Mucosa of descending colon (tissue), 3 donors: ENCODE results near the gene PARVB. TPM values are rescaled to one million over a fixed set of nuclear protein-coding genes. Genes with fewer than 3 reads are reported as not detected.
A peak's percentile ranks its signal among the peaks of the same experiment; 100 is the strongest.

Experiments used
- ATAC-seq: fragments of 200-7000 bp; cut with Tn5 transposase; one replicate; pipeline ENCODE4 v1.9.1; 2020; ENCODE audit warnings: mild to moderate bottlenecking, moderate library complexity
- DNase-seq, 3 donors: peaks; one replicate each; pipeline ENCODE4 v3.0.0-alpha.2; 2020
- H3K36me3 ChIP-seq: fragments of 200-600 bp; one replicate; pipeline ENCODE4 v1.8.0; 2021; ENCODE audit warnings: low read depth, mild to moderate bottlenecking
- H3K4me1 ChIP-seq: fragments of 200-600 bp; one replicate; pipeline ENCODE4 v1.8.0; 2021; ENCODE audit warnings: low read depth, mild to moderate bottlenecking
- H3K4me3 ChIP-seq: fragments of 200-600 bp; one replicate; pipeline ENCODE4 v1.8.0; 2021; ENCODE audit warnings: mild to moderate bottlenecking
- H3K9me3 ChIP-seq: fragments of 200-600 bp; one replicate; pipeline ENCODE4 v1.8.0; 2021; ENCODE audit warnings: mild to moderate bottlenecking
- CTCF ChIP-seq: fragments of 200-600 bp; IDR thresholded peaks from one replicate; pipeline ENCODE4 v1.8.0; 2022; ENCODE audit warnings: antibody characterized with exemption, mild to moderate bottlenecking
- intact Hi-C, 2 donors: fragments of 100-400 bp; cut with DNase I in 1 of 2; cut with micrococcal nuclease in 1 of 2; formaldehyde crosslinking; loops; one replicate each; pipeline versions ENCODE4 v1.11.0 to v1.11.1; 2022; cut with DNase I, micrococcal nuclease
- total RNA-seq, 3 donors: library from RNA; stranded (reverse); fragmentation: NEBNext Ultra II Directional in 2 of 3; extraction: Animal tissue kit (Norgen Biotek cat#: 25700) in 2 of 3; gene quantifications; one replicate each; pipeline versions ENCODE4 v1.2.1 to v1.2.4, GENCODE V29; 2021 to 2023
- donor health status: DM: no; HTN: no; CAD: no; lungs with moderate emphysema.
- donor health status: DM: no; HTN: no; CAD: no.
- donor health status: DM: no; HTN: yes; CAD: no.

Gene PARVB
- total RNA-seq, 3 donors from 2014 or later, result 5.2 to 35.7 (median 14.9) TPM

DNA sequence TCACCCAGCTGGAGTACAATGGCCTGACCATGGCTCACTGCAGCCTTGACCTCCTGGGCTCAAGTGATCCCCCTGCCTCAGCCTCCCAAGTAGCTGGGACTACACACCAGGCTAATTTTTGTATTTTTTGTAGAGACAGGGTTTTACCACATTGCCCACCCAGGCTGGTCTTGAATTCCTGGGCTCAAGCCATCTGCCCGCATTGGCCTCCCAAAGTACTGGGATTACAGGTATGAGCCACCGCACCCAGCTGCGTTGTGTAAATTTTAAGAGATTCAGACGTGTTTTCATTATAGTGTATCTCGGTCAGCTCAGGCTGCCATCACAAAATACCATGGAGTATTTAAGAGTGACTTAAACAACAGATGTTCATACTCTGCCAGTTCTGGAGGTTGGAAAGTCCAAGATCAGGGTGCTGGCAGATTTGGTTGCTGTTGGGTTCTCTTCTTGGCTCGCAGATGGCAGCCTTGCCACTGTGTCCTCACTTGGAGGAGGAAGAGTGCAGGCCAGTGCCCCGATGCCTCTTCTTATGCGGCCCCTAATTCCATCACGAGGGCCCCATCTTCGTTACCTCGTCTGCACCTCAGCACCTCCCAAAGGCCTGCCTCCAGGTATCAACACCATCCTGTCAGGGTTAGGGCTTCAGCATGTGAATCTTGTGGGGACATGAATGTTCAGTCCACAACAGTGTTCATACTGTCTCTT, 32.6 kb upstream of the PARVB start:
- intact Hi-C loops, result loop anchor here (5.0 to 10.0 kb wide), 4 partner anchors 83 to 636 kb away; no protein-coding TSS in a partner anchor
- ATAC-seq, result no peak
- Histone ChIP-seq H3K36me3 (peaks cover 3% of the 10 kb centered on the region), H3K4me1 (no peaks in the 10 kb centered on the region), H3K4me3 (no peak overlapping the region), H3K9me3 (no peaks in the 10 kb centered on the region)
- no peak for DNase-seq
- no peak for TF ChIP-seq CTCF

DNA sequence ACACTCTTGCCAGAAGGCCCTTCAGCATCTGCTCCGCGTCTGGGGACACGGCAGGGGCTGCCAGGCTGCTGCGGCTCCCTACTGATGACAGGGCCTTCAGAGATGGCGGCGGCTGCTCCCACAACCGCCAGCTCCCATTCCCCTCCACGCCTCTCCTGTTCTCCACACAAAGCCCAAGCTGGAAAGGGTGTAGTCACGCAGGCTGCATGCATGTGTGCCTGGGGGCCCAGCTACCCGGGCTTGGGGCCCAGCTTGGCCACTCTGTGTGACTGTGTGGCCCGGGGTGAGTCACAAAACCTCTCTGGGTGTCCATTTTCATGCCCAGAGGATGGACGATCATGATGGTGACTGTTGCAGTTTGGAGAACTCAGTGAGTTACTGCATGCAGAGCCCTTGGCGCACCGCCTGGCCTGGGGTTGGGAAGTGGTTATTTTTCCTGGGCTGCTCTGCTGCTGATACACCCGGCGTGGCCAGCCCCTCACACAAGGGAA, 31.7 kb upstream of the PARVB start:
- no peak overlapping the region for H3K4me3 ChIP-seq
- peaks cover 3% of the 10 kb centered on the region for H3K36me3 ChIP-seq
- intact Hi-C loops, result loop anchor here (5.0 to 10.0 kb wide), 4 partner anchors 82 to 635 kb away; no protein-coding TSS in a partner anchor
- no peak for TF ChIP-seq CTCF
- ATAC-seq (no peak), DNase-seq (no peak)
- no peaks in the 10 kb centered on the region for H3K4me1 ChIP-seq
- no peaks in the 10 kb centered on the region for H3K9me3 ChIP-seq

DNA sequence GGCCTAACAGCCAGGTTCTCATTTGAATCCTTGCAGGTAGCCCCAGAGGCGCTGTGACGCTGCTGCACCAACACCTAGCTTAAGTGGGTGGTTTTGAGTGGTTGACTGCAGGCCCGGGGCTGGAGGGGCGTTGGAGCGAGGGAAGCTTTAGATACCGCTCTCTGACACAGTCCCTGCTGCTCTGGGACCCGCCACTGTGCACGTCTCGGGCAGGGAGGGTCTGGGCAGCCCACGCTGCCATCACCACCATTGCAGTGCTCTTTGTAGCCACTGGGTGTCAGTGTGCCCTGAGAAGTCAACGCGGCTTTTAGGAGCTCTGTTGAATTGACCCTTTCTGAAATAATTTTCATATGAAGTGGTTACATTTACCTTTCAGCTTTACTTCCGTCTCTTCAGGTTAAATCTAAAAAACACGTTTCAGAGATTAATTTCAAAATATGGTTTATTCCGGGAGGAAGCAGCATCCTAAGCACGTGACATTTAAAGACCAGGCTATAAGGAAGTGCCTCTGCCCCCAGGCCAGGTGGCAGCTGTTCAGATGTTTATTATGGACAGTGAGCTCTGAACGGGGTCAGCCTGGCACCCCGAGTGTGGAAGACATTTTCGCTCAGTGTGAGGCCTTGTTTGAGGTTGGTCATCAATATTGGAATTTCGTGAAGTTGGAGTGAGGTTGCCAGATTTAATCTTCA, 30.9 kb upstream of the PARVB start:
- DNase-seq (peak in 2 of 3 donors; percentile 61), ATAC-seq (peak; percentile 81)
- Histone ChIP-seq H3K4me3 (no peak overlapping the region), H3K36me3 (peaks cover 3% of the 10 kb centered on the region), H3K9me3 (no peaks in the 10 kb centered on the region), H3K4me1 (no peaks in the 10 kb centered on the region)
- peak; percentile 91 for TF ChIP-seq CTCF
- intact Hi-C loops, result loop anchor here (5.0 to 10.0 kb wide), 4 partner anchors 82 to 634 kb away; no protein-coding TSS in a partner anchor

DNA sequence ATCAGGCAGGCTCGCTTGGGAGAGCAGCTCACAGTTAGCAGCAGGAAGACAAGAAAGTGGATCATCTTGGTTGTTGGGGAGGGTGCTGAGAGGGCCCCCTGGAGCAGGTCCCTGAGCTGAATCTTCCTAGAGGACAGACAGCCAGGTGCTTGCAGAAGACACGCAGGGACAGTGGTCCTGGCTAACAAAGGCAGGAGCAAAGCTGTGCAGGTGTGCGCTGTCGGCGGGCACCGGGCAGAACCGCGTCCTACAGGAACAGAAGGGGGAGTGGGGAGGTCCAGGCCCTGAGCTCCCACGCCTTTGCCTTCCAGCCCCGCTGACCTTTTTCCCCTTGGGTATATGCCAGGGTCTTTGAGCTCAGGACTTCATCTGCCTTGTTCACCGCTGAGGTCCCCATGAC, 30.1 kb upstream of the PARVB start:
- TF ChIP-seq CTCF, result no peak
- no peak for DNase-seq
- Histone ChIP-seq H3K9me3 (no peaks in the 10 kb centered on the region), H3K4me1 (no peaks in the 10 kb centered on the region), H3K4me3 (no peak overlapping the region), H3K36me3 (peaks cover 3% of the 10 kb centered on the region)
- no peak for ATAC-seq
- intact Hi-C loops, result loop anchor here (5.0 to 10.0 kb wide), 4 partner anchors 81 to 633 kb away; no protein-coding TSS in a partner anchor

GRCh38 chr22:43994416-43994815, 29.7 kb upstream of the PARVB start:
- H3K9me3 ChIP-seq, result no peaks in the 10 kb centered on the region
- H3K4me1 ChIP-seq, result no peaks in the 10 kb centered on the region
- intact Hi-C loops, result loop anchor here (5.0 to 10.0 kb wide), 4 partner anchors 80 to 633 kb away; no protein-coding TSS in a partner anchor
- ATAC-seq (no peak), DNase-seq (no peak)
- H3K36me3 ChIP-seq, result peaks cover 3% of the 10 kb centered on the region
- no peak overlapping the region for H3K4me3 ChIP-seq
- TF ChIP-seq CTCF, result no peak
